ENCODE results near the gene CCDC150.

DNA sequence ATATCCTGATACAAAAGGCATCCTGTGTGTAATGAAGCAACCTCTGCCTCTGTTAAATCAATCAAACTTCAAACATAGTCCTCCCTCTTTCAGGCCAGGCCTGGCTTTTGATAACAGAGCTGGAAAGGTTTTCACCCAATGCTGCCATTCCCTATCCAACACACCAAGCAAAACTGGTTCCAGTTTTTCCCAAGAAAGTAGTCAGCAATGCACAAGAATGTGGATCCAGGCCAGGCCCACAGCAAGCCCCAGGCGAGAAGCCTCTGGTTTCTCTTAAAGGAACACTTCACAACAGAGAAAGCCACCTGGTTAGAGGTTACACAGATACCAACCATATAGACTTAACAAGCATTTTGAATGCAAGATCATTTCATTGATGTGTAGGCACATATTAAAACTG, 49.2 kb upstream of the CCDC150 start:
- TF ChIP-seq, protein P1, sequence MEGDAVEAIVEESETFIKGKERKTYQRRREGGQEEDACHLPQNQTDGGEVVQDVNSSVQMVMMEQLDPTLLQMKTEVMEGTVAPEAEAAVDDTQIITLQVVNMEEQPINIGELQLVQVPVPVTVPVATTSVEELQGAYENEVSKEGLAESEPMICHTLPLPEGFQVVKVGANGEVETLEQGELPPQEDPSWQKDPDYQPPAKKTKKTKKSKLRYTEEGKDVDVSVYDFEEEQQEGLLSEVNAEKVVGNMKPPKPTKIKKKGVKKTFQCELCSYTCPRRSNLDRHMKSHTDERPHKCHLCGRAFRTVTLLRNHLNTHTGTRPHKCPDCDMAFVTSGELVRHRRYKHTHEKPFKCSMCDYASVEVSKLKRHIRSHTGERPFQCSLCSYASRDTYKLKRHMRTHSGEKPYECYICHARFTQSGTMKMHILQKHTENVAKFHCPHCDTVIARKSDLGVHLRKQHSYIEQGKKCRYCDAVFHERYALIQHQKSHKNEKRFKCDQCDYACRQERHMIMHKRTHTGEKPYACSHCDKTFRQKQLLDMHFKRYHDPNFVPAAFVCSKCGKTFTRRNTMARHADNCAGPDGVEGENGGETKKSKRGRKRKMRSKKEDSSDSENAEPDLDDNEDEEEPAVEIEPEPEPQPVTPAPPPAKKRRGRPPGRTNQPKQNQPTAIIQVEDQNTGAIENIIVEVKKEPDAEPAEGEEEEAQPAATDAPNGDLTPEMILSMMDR (conservative IDR thresholded peaks at IDR 0.05; ENCODE audit: low read length) = no peak
- TF ChIP-seq EZH2phosphoT487 (IDR thresholded peaks at IDR 0.05; ENCODE audit: borderline replicate concordance, low read depth, low read length) = no peak

Measured in OCI-LY7 (cell line).